Suprapubic skin (tissue), 4 donors: ENCODE measurements around the gene ZSCAN9. TPM values are rescaled to one million over a fixed set of nuclear protein-coding genes. Genes with fewer than 3 reads are reported as not detected.
A peak's percentile ranks its signal among the peaks of the same experiment; 100 is the strongest.

Experiments used
- DNase-seq, 2 donors: peaks; one replicate each; pipeline ENCODE4 v3.0.0-alpha.2; 2019; ENCODE audit warnings: low spot score in 2 of 2
- H3K27ac ChIP-seq: fragments of 200-600 bp; sonication (generic); one replicate; pipeline ENCODE4 v1.5.1; 2019
- H3K27me3 ChIP-seq: fragments of 200-600 bp; sonication (generic); one replicate; pipeline ENCODE4 v1.5.1; 2019
- H3K36me3 ChIP-seq: fragments of 200-600 bp; sonication (generic); one replicate; pipeline ENCODE4 v1.5.1; 2019
- H3K4me1 ChIP-seq: fragments of 200-600 bp; sonication (generic); one replicate; pipeline ENCODE4 v1.5.1; 2019
- H3K4me3 ChIP-seq: fragments of 200-600 bp; sonication (generic); one replicate; pipeline ENCODE4 v1.5.1; 2019; ENCODE audit warnings: mild to moderate bottlenecking
- H3K9me3 ChIP-seq: fragments of 200-600 bp; sonication (generic); one replicate; pipeline ENCODE4 v1.5.1; 2019
- EP300 ChIP-seq: sonication (generic); formaldehyde crosslinking; IDR thresholded peaks from one replicate; pipeline ENCODE4 v1.6.1; 2017; ENCODE audit warnings: antibody characterized with exemption
- POLR2A ChIP-seq, 2 donors: fragments of 450-650 bp; IDR thresholded peaks; one replicate each; pipeline ENCODE4 v1.6.1; 2017; ENCODE audit warnings: antibody characterized with exemption in 2 of 2, mild to moderate bottlenecking in 2 of 2, moderate library complexity in 2 of 2
- POLR2AphosphoS5 ChIP-seq, 3 donors: sonication (generic); formaldehyde crosslinking; IDR thresholded peaks; one replicate each; pipeline ENCODE4 v1.6.1; 2017; ENCODE audit warnings: antibody characterized with exemption in 3 of 3
- WGBS: methylation state at CpG from one replicate; pipeline ENCODE4 v1.1.5; 2018; 5-methylcytosine and 5-hydroxymethylcytosine counted together
- total RNA-seq, 4 donors: library from RNA; depleted of rRNA; stranded (reverse); fragments of >200 nt; gene quantifications; one replicate each; pipeline ENCODE4 v1.1.0, GENCODE V29; 2016
- TF ChIP-seq, protein P1 (sequence below), 2 donors: fragments of 200-600 bp in 1 of 2; fragments of 450-650 bp in 1 of 2; sonication (generic) in 1 of 2; IDR thresholded peaks; one replicate each; pipeline ENCODE4 v1.5.1; 2016 to 2019; ENCODE audit warnings: antibody characterized with exemption in 2 of 2, mild to moderate bottlenecking in 1 of 2, moderate library complexity in 1 of 2

The ZSCAN9 gene
- total RNA-seq, 4 donors from 2014 or later: 3.6 to 12.5 (median 7.6) TPM

DNA sequence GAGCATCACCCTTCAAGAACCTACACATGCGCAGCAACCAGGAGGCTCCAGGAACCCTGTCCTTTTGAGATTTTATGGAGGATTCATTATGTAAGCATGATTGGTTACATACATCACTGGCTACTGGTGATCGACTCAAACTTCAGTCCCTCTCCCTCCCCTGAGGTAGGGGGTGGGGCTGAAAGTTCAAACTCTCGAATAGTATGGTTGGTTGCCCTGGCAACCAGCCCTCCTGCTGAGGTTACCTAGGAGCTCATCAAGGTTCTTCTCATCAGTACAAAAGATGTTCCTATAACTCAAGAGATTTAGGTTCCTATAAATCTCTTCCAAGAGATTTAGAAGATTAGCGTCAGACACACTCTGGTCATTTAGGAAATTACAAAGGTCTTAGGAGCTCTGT lies 21.9 kb upstream of the ZSCAN9 start:
- Histone ChIP-seq H3K36me3 (no peaks in the 10 kb centered on the region), H3K4me1 (peaks cover 14% of the 10 kb centered on the region), H3K27me3 (peaks cover 80% of the 10 kb centered on the region), H3K27ac (no peak overlapping the region), H3K4me3 (no peak overlapping the region), H3K9me3 (no peaks in the 10 kb centered on the region)
- no peak for TF ChIP-seq POLR2A (IDR thresholded peaks at IDR 0.05)
- TF ChIP-seq, protein P1, sequence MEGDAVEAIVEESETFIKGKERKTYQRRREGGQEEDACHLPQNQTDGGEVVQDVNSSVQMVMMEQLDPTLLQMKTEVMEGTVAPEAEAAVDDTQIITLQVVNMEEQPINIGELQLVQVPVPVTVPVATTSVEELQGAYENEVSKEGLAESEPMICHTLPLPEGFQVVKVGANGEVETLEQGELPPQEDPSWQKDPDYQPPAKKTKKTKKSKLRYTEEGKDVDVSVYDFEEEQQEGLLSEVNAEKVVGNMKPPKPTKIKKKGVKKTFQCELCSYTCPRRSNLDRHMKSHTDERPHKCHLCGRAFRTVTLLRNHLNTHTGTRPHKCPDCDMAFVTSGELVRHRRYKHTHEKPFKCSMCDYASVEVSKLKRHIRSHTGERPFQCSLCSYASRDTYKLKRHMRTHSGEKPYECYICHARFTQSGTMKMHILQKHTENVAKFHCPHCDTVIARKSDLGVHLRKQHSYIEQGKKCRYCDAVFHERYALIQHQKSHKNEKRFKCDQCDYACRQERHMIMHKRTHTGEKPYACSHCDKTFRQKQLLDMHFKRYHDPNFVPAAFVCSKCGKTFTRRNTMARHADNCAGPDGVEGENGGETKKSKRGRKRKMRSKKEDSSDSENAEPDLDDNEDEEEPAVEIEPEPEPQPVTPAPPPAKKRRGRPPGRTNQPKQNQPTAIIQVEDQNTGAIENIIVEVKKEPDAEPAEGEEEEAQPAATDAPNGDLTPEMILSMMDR (IDR thresholded peaks at IDR 0.05): no peak
- no peak for DNase-seq
- WGBS: 44% methylated on average over 4 of the region's 4 CpGs

DNA sequence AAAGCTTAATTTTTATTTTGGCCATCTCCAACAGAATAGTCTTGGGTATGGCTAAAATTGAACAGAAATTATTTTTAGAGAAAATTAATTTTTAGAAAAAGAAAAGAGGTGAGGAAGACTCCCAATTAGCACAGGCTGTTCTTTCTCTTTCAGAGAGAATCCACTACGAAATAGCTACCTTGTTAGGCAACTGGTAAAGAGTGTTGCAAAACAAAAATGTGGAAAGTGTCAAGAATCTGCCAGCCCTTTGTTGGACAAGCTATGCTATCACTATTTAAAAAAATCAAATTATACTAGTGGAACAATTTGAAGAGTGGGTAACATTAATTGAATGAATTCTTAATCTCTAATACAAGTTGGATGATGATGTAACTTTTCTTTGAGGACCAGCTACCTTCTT lies 19.2 kb upstream of the ZSCAN9 start:
- 54% methylated on average over 1 of the region's 1 CpG for WGBS

DNA sequence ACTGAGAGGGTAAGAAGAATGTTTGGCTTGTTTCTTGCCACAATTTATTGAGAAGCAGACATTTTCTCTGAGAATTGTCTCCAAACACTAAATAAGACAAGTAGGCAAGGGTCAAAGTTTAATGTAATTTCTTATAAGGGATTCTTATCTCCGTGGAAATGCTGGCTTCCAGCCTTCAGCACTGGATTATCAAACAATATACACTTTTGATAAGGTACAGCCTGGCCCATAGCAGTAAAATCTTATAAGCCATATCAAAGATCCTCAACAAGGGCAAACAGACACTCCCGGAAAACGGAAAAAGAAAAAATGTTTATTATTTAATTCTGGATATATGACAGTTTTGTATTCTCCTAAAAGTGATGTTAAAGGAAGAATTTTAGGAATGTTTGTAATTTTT lies 18.5 kb upstream of the ZSCAN9 start:
- H3K9me3 ChIP-seq: no peaks in the 10 kb centered on the region
- H3K27me3 ChIP-seq: peaks cover 90% of the 10 kb centered on the region
- TF ChIP-seq, protein P1 (IDR thresholded peaks at IDR 0.05): no peak
- TF ChIP-seq POLR2A (IDR thresholded peaks at IDR 0.05) (no peak), EP300 (no peak)
- no peak overlapping the region for H3K4me3 ChIP-seq
- no peak overlapping the region for H3K27ac ChIP-seq
- 46% methylated on average over 3 of the region's 3 CpGs for WGBS
- DNase-seq: no peak
- no peaks in the 10 kb centered on the region for H3K36me3 ChIP-seq
- peaks cover 15% of the 10 kb centered on the region for H3K4me1 ChIP-seq

More for the DNA sequence above, 19.2 kb upstream of the ZSCAN9 start:
- DNase-seq: no peak
- no peak overlapping the region for H3K4me3 ChIP-seq
- no peak overlapping the region for H3K27ac ChIP-seq
- no peaks in the 10 kb centered on the region for H3K9me3 ChIP-seq
- no peak for TF ChIP-seq POLR2A (IDR thresholded peaks at IDR 0.05)
- TF ChIP-seq, protein P1 (IDR thresholded peaks at IDR 0.05): no peak
- TF ChIP-seq POLR2AphosphoS5 (IDR thresholded peaks at IDR 0.05): no peak
- TF ChIP-seq EP300: no peak
- H3K27me3 ChIP-seq: peaks cover 86% of the 10 kb centered on the region
- peaks cover 15% of the 10 kb centered on the region for H3K4me1 ChIP-seq
- H3K36me3 ChIP-seq: no peaks in the 10 kb centered on the region

DNA sequence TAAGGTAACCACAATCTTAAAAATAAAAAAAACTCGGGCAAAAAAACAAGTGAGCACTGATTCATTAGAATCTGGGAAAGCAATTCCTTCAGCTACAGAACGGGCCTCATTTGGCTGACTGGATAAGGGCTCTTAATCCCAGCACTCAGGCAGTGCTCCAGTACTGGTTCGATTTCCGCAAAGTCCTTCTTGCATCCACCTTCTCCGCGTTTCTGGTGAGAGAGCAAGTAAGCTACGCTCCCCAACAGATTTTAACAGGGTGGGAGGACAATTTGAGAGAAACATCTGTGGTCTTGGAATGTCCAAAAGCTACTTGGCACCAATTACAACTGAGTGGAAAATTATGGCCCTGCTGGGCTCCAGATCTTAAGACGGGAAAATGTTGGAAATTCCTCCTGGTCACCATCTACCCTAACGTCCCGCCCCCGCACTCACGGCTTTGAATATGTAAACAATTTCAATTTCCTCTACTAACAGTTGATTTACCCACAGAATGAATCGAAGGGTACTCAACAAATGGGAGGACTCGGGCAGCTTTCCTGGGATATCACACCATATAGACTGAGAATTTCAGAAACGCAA lies 18.1 kb upstream of the ZSCAN9 start:
- no peaks in the 10 kb centered on the region for H3K36me3 ChIP-seq
- 12% methylated on average over 15 of the region's 15 CpGs for WGBS
- H3K4me3 ChIP-seq: peak overlapping the region; percentile 37
- H3K4me1 ChIP-seq: peaks cover 18% of the 10 kb centered on the region
- no peak overlapping the region for H3K27ac ChIP-seq
- peaks cover 90% of the 10 kb centered on the region for H3K27me3 ChIP-seq
- H3K9me3 ChIP-seq: no peaks in the 10 kb centered on the region
- DNase-seq: no peak
- TF ChIP-seq, protein P1 (IDR thresholded peaks at IDR 0.05): no peak
- no peak for TF ChIP-seq POLR2AphosphoS5 (IDR thresholded peaks at IDR 0.05)
- TF ChIP-seq EP300: no peak
- no peak for TF ChIP-seq POLR2A (IDR thresholded peaks at IDR 0.05)

DNA sequence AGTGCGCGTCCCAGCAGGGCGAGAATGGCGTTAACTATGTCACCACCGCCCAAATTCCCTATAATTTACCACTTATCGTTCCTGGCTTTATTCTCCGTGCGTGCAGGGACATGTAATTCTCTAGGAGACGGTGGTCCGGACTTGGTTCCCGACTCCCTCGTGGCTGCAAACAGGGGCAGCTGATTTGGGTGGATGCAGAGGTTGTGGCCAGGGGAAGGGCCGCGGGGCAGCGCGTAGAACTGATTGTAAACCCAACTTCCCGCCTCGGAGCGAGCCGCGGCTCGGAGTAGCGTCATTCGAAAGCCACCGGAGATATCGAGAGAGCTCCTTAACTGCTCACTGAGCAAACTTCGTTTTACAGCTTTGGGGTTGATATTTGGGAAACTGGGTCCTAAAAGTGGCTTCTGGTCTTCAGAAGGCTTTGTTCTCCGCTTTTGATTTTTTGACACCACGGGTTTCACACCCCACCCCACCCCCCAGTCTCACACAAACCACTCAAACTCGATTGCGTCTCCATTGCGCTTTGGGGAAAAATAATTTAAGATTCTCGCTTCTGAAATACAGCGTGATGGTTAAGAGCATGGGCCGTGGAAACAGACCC lies 17.5 kb upstream of the ZSCAN9 start:
- Histone ChIP-seq H3K9me3 (no peaks in the 10 kb centered on the region), H3K4me3 (peak overlapping the region; percentile 37), H3K36me3 (no peaks in the 10 kb centered on the region), H3K4me1 (peaks cover 24% of the 10 kb centered on the region), H3K27ac (no peak overlapping the region), H3K27me3 (peaks cover 96% of the 10 kb centered on the region)
- DNase-seq: no peak
- 5% methylated on average over 25 of the region's 35 CpGs for WGBS
- no peak for TF ChIP-seq POLR2A (IDR thresholded peaks at IDR 0.05)
- no peak for TF ChIP-seq EP300
- TF ChIP-seq POLR2AphosphoS5 (IDR thresholded peaks at IDR 0.05): no peak
- TF ChIP-seq, protein P1 (IDR thresholded peaks at IDR 0.05): no peak
